ENCODE measurements around the gene UQCRFS1.

UQCRFS1 gene

DNA sequence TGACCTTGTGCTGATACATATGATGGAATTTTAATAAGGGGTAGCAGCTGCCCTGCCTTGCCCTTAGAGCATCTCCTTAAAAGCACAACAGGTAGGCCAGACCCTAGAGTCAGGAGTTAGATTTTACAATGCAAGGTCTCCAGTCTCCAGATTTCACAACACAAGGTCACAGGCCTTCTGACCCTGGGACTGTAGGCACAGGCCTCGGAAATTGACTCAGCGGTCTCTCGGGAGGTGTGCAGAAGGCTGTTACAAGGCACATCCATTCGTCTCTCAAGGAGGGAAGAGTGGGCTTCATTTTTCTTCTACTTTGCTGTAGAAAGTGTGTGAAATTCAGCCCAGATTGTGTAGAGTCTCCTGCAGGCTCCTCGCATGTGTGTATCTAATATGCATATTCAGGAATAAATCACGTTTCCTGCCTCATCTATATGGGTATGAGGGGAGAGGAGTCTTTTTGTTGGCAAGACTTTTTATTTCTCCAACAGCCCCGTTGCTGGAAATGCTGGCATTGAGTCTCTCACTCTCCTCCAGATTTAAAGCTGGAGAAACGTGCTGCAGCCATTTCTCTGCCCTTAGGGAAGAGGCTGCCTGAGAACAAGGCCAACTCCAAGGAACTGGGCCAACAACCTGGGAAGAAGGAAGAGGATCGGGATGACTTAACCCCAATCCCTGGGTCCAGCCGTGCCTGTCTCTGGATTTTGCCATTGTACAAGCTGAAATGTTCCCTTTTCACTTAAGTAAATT is 24.5 kb downstream of the UQCRFS1 start:
- Histone ChIP-seq H3K4me3 (ENCODE audit: low read depth, low read length) (no peak overlapping the region), H3K9me3 (ENCODE audit: control insufficient read depth, insufficient read depth, low read length) (no peaks in the 10 kb centered on the region), H3K27me3 (ENCODE audit: control insufficient read depth, insufficient read depth, low read length) (no peaks in the 10 kb centered on the region)

GRCh38 chr19:29187676-29188075 is 25.3 kb downstream of the UQCRFS1 start:
- H3K9ac ChIP-seq (ENCODE audit: low read depth, low read length), result no peak overlapping the region
- no peaks in the 10 kb centered on the region for H3K27me3 ChIP-seq (ENCODE audit: control insufficient read depth, insufficient read depth, low read length)
- H3K36me3 ChIP-seq (ENCODE audit: control insufficient read depth, insufficient read depth, low read length), result no peaks in the 10 kb centered on the region
- H3K4me1 ChIP-seq (ENCODE audit: control insufficient read depth, insufficient read depth, low read length), result no peaks in the 10 kb centered on the region
- no peak overlapping the region for H3K4me3 ChIP-seq (ENCODE audit: low read depth, low read length)
- no peaks in the 10 kb centered on the region for H3K9me3 ChIP-seq (ENCODE audit: control insufficient read depth, insufficient read depth, low read length)

More for the DNA sequence above, 24.5 kb downstream of the UQCRFS1 start:
- Histone ChIP-seq H3K36me3 (ENCODE audit: control insufficient read depth, insufficient read depth, low read length) (no peaks in the 10 kb centered on the region), H3K4me1 (ENCODE audit: control insufficient read depth, insufficient read depth, low read length) (no peaks in the 10 kb centered on the region), H3K9ac (ENCODE audit: low read depth, low read length) (no peak overlapping the region)

GRCh38 chr19:29185427-29185826 is 27.5 kb downstream of the UQCRFS1 start:
- Histone ChIP-seq H3K4me1 (ENCODE audit: control insufficient read depth, insufficient read depth, low read length) (no peaks in the 10 kb centered on the region), H3K9ac (ENCODE audit: low read depth, low read length) (no peak overlapping the region), H3K4me3 (ENCODE audit: low read depth, low read length) (no peak overlapping the region), H3K27me3 (ENCODE audit: control insufficient read depth, insufficient read depth, low read length) (no peaks in the 10 kb centered on the region), H3K9me3 (ENCODE audit: control insufficient read depth, insufficient read depth, low read length) (no peaks in the 10 kb centered on the region), H3K36me3 (ENCODE audit: control insufficient read depth, insufficient read depth, low read length) (no peaks in the 10 kb centered on the region)

- H3K36me3 ChIP-seq (ENCODE audit: control insufficient read depth, insufficient read depth, low read length), result no peaks in the 10 kb centered on the region
- H3K9me3 ChIP-seq (ENCODE audit: control insufficient read depth, insufficient read depth, low read length), result peaks cover 3% of the 10 kb centered on the region
- no peak overlapping the region for H3K9ac ChIP-seq (ENCODE audit: low read depth, low read length)
- no peaks in the 10 kb centered on the region for H3K27me3 ChIP-seq (ENCODE audit: control insufficient read depth, insufficient read depth, low read length)
- H3K4me3 ChIP-seq (ENCODE audit: low read depth, low read length), result no peak overlapping the region
- H3K4me1 ChIP-seq (ENCODE audit: control insufficient read depth, insufficient read depth, low read length), result no peaks in the 10 kb centered on the region
Measured at GRCh38 chr19:29176981-29177754, 35.8 kb downstream of the UQCRFS1 start.

- Histone ChIP-seq H3K4me3 (ENCODE audit: low read depth, low read length) (no peak overlapping the region), H3K9me3 (ENCODE audit: control insufficient read depth, insufficient read depth, low read length) (peaks cover 3% of the 10 kb centered on the region), H3K27me3 (ENCODE audit: control insufficient read depth, insufficient read depth, low read length) (no peaks in the 10 kb centered on the region), H3K9ac (ENCODE audit: low read depth, low read length) (no peak overlapping the region), H3K4me1 (ENCODE audit: control insufficient read depth, insufficient read depth, low read length) (no peaks in the 10 kb centered on the region), H3K36me3 (ENCODE audit: control insufficient read depth, insufficient read depth, low read length) (no peaks in the 10 kb centered on the region)
Measured at GRCh38 chr19:29173896-29174295, 39.1 kb downstream of the UQCRFS1 start.

DNA sequence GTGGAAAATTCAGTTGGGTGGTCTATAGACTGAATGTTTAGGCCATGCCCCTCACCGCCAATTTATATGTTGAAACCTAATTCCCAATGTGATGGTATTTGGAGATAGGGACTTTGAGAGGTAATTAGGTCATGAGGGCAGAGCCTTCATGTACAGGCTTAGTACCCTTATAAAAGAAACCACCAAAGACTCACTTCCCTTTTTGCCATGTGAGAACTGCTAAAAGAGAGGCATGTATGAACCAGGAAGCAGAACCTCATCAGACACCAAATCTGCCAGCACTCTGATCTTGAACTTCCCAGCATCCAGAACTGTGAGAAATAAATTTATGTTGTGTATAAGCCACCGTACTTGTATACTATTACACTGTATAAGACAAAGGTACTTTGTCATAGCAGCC is 40.6 kb downstream of the UQCRFS1 start:
- no peaks in the 10 kb centered on the region for H3K36me3 ChIP-seq (ENCODE audit: control insufficient read depth, insufficient read depth, low read length)
- no peak overlapping the region for H3K4me3 ChIP-seq (ENCODE audit: low read depth, low read length)
- H3K4me1 ChIP-seq (ENCODE audit: control insufficient read depth, insufficient read depth, low read length), result no peaks in the 10 kb centered on the region
- H3K27me3 ChIP-seq (ENCODE audit: control insufficient read depth, insufficient read depth, low read length), result no peaks in the 10 kb centered on the region
- H3K9me3 ChIP-seq (ENCODE audit: control insufficient read depth, insufficient read depth, low read length), result no peaks in the 10 kb centered on the region
- H3K9ac ChIP-seq (ENCODE audit: low read depth, low read length), result no peak overlapping the region

DNA sequence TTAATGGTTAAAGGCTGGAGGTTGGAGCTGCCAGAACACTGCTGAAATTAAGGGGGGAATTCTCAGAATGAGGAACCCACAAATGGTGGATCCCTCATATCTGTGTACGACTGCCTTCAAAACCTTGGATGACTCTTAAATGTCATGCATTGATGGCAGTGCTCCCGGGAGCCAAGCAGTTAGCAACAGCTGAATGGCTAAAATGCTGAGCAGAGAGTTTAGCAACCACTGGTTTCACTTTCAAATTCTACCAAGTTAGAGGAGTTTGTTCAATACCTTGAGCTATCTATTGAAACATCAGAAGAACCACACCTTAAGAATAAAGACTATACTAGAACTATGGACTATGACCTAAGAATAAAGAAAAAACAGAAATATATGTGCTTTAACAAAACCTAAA is 41.4 kb downstream of the UQCRFS1 start:
- H3K27me3 ChIP-seq (ENCODE audit: control insufficient read depth, insufficient read depth, low read length), result no peaks in the 10 kb centered on the region
- H3K9ac ChIP-seq (ENCODE audit: low read depth, low read length), result no peak overlapping the region
- H3K4me3 ChIP-seq (ENCODE audit: low read depth, low read length), result no peak overlapping the region
- no peaks in the 10 kb centered on the region for H3K9me3 ChIP-seq (ENCODE audit: control insufficient read depth, insufficient read depth, low read length)
- H3K36me3 ChIP-seq (ENCODE audit: control insufficient read depth, insufficient read depth, low read length), result no peaks in the 10 kb centered on the region
- no peaks in the 10 kb centered on the region for H3K4me1 ChIP-seq (ENCODE audit: control insufficient read depth, insufficient read depth, low read length)

GRCh38 chr19:29170554-29170953 is 42.4 kb downstream of the UQCRFS1 start:
- no peak overlapping the region for H3K4me3 ChIP-seq (ENCODE audit: low read depth, low read length)
- no peaks in the 10 kb centered on the region for H3K4me1 ChIP-seq (ENCODE audit: control insufficient read depth, insufficient read depth, low read length)
- no peaks in the 10 kb centered on the region for H3K36me3 ChIP-seq (ENCODE audit: control insufficient read depth, insufficient read depth, low read length)
- no peak overlapping the region for H3K9ac ChIP-seq (ENCODE audit: low read depth, low read length)
- no peaks in the 10 kb centered on the region for H3K27me3 ChIP-seq (ENCODE audit: control insufficient read depth, insufficient read depth, low read length)
- no peaks in the 10 kb centered on the region for H3K9me3 ChIP-seq (ENCODE audit: control insufficient read depth, insufficient read depth, low read length)

- no peaks in the 10 kb centered on the region for H3K27me3 ChIP-seq (ENCODE audit: control insufficient read depth, insufficient read depth, low read length)
- no peaks in the 10 kb centered on the region for H3K9me3 ChIP-seq (ENCODE audit: control insufficient read depth, insufficient read depth, low read length)
- H3K4me3 ChIP-seq (ENCODE audit: low read depth, low read length), result no peak overlapping the region
- no peaks in the 10 kb centered on the region for H3K36me3 ChIP-seq (ENCODE audit: control insufficient read depth, insufficient read depth, low read length)
- H3K4me1 ChIP-seq (ENCODE audit: control insufficient read depth, insufficient read depth, low read length), result peaks cover 12% of the 10 kb centered on the region
- no peak overlapping the region for H3K9ac ChIP-seq (ENCODE audit: low read depth, low read length)
Measured at GRCh38 chr19:29162694-29163093, 50.3 kb downstream of the UQCRFS1 start.

DNA sequence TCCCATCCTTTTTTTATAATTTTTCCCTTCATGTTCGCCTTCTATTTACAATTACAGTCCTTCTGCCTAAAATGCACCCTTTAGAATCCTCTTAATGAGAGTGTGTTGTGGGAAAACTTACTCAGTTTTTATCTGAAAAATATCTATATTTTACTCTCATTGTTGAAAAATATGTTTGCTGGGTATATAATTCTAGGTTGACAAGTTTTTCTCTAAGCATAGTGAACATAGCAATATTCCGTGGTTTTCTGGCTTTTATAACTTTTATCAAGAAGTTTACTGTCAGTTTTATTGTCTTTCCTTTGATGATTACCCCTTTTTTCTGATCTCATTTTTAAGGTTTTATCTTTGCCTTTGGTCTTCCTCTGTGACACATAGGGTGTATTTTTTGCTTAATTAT is 57.3 kb downstream of the UQCRFS1 start:
- Histone ChIP-seq H3K4me1 (ENCODE audit: control insufficient read depth, insufficient read depth, low read length) (no peaks in the 10 kb centered on the region), H3K9me3 (ENCODE audit: control insufficient read depth, insufficient read depth, low read length) (no peaks in the 10 kb centered on the region), H3K9ac (ENCODE audit: low read depth, low read length) (no peak overlapping the region), H3K27me3 (ENCODE audit: control insufficient read depth, insufficient read depth, low read length) (no peaks in the 10 kb centered on the region), H3K4me3 (ENCODE audit: low read depth, low read length) (no peak overlapping the region), H3K36me3 (ENCODE audit: control insufficient read depth, insufficient read depth, low read length) (no peaks in the 10 kb centered on the region)

All from iPS-15b (cell line).